ENCODE data around the gene UCP3.

UCP3 gene

GRCh38 chr11:73969091-73969490 is 39.8 kb downstream of the UCP3 start:
- DNase-seq (ENCODE audit: low read depth): no peak
- no peak overlapping the region for H3K4me3 ChIP-seq (ENCODE audit: low read length)
- TF ChIP-seq CTCF (conservative IDR thresholded peaks at IDR 0.05; ENCODE audit: low read length): no peak

GRCh38 chr11:73968356-73968966 is 40.4 kb downstream of the UCP3 start:
- TF ChIP-seq CTCF (conservative IDR thresholded peaks at IDR 0.05; ENCODE audit: low read length): no peak
- DNase-seq (ENCODE audit: low read depth): no peak
- no peak overlapping the region for H3K4me3 ChIP-seq (ENCODE audit: low read length)

GRCh38 chr11:73965764-73966121 is 43.1 kb downstream of the UCP3 start:
- no peak for DNase-seq (ENCODE audit: low read depth)
- no peak overlapping the region for H3K4me3 ChIP-seq (ENCODE audit: low read length)
- TF ChIP-seq CTCF (conservative IDR thresholded peaks at IDR 0.05; ENCODE audit: low read length): no peak

- 0 out of 2 replicates have a peak, but pooled peaks have one; percentile 7 for TF ChIP-seq CTCF (conservative IDR thresholded peaks at IDR 0.05; ENCODE audit: low read length)
- peak; percentile 50 for DNase-seq (ENCODE audit: low read depth)
- 0 out of 2 replicates have a peak overlapping the region, but pooled peaks have one; percentile 0 for H3K4me3 ChIP-seq (ENCODE audit: low read length)
These were observed 43.7 kb downstream of the UCP3 start for GRCh38 chr11:73965076-73965763.

GRCh38 chr11:73963861-73964260 is 45.0 kb downstream of the UCP3 start:
- no peak for TF ChIP-seq CTCF (conservative IDR thresholded peaks at IDR 0.05; ENCODE audit: low read length)
- no peak for DNase-seq (ENCODE audit: low read depth)
- H3K4me3 ChIP-seq (ENCODE audit: low read length): no peak overlapping the region

- no peak for TF ChIP-seq CTCF (conservative IDR thresholded peaks at IDR 0.05; ENCODE audit: low read length)
- DNase-seq (ENCODE audit: low read depth): no peak
- H3K4me3 ChIP-seq (ENCODE audit: low read length): no peak overlapping the region
These were observed 46.7 kb downstream of the UCP3 start for GRCh38 chr11:73962101-73962705.

- DNase-seq (ENCODE audit: low read depth): peak; percentile 61
- no peak for TF ChIP-seq CTCF (conservative IDR thresholded peaks at IDR 0.05; ENCODE audit: low read length)
These were observed 47.6 kb downstream of the UCP3 start for GRCh38 chr11:73961321-73961720.

More at GRCh38 chr11:73961321-73961720, 47.6 kb downstream of the UCP3 start:
- no peak overlapping the region for H3K4me3 ChIP-seq (ENCODE audit: low read length)
